NT2/D1 (cell line): ENCODE results near the gene ABHD6.

Experiments used
- YY1 ChIP-seq: IDR thresholded peaks from 2 replicates; pipeline ENCODE4 v1.6.1; 2011; ENCODE audit not compliant: insufficient read length, insufficient read depth
- ZNF274 ChIP-seq: IDR thresholded peaks from 2 replicates; pipeline ENCODE4 v1.6.1; 2011; ENCODE audit warnings: mild to moderate bottlenecking, low read depth, low read length

DNA sequence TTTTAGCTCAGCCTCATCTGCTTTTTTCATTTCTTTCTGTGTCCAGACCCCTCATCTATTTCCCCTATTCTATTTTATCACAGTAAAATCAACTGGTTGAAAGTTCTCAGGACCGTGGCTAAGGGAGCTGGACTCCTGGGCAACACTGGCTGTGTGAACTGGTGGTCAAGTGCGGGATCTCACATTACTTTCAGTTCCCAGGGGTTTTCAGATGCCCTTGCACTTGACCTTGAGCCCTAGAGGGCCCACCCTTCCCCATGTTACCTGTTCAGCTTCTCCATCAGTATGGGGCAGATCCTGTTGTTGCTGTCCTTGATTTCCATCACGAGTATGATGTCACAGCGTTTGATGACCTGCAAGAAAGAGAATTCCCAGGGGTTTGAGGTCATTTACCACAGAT is 29.6 kb upstream of the ABHD6 start:
- TF ChIP-seq ZNF274: no peak
- TF ChIP-seq YY1: no peak
